Cardiac septum (tissue), 1 donor: ENCODE results near the gene GALNT16. TPM values are rescaled to one million over a fixed set of nuclear protein-coding genes. Genes with fewer than 3 reads are reported as not detected.
"Not testable (repeated sequence)": the region's sequence is repeated elsewhere in the genome, so short reads cannot be mapped to it uniquely, and the experiment has no call there.

Source experiments
- DNase-seq: peaks from one replicate; pipeline ENCODE4 v3.0.0-alpha.2; 2020; ENCODE audit warnings: low spot score
- intact Hi-C: fragments of 100-400 bp; cut with DNase I; formaldehyde crosslinking; loops from one replicate; pipeline ENCODE4 v1.14.0; 2022
- total RNA-seq: library from RNA; stranded (reverse); fragmentation: NEBNext Ultra II Directional; extraction: Animal tissue kit (Norgen Biotek cat#: 25700); gene quantifications from one replicate; pipeline ENCODE4 v1.2.1, GENCODE V29; 2021
- donor health status: DM: no; HTN: no; CAD: no.

Gene GALNT16
- total RNA-seq, 1 donor from 2014 or later, result 25.8 TPM

GRCh38 chr14:69280746-69281291 is 20.9 kb downstream of the GALNT16 start:
- peak; percentile 35 for DNase-seq
- intact Hi-C loops, result no loop called here

DNA sequence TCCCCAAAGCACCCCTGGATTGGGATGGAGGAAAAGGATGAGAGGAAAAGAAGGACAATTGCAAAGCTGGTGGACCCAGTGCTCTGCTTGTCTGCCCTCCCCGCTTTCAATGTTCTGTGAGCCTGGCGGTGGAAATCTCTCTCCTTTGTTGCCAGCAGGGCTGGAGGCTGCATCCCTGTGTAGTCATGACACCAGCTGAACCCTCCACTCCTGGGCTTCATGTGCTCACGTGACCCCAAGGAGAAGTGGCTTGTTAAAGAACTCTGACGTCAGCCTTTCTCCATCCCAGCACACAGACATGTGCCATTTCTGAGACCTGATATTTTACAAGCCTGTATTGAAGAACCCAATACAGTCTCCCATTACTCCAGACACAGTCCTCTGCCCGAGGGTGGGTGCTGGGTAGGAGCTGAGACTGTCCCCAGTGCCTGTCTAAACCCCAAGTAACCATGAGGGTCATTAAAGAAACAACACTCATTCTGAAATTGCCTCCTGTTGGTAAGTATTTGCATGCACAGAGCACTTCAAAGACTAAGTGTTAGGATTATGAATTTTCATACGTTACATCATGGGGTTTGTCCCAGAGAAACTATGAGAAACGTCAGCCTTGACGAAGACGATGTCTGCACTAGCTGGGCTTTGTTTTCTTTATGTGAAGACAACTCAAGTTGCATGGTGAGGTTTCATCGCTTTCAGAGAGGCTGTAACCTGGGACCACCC is 21.7 kb downstream of the GALNT16 start:
- peak; percentile 68 for DNase-seq
- intact Hi-C loops, result no loop called here

DNA sequence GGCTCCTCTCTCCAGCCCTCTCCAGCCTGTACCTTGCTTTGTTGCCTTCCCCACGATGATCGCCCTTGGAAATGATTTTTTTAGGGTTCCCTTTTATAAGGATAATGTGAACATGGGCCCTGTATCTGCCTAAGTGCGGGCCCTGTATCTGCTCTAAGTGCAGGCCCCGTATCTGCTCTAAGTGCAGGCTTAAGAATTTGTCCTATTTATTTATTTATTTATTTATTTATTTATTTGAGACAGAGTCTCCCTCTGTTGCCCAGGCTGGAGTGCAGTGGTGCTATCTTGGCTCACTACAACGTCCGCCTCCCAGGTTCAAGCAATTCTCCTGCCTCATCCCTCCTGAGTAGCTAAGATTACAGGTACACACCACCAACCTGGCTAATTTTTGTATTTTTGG is 22.5 kb downstream of the GALNT16 start:
- peak; percentile 15 for DNase-seq
- intact Hi-C loops, result no loop called here

DNA sequence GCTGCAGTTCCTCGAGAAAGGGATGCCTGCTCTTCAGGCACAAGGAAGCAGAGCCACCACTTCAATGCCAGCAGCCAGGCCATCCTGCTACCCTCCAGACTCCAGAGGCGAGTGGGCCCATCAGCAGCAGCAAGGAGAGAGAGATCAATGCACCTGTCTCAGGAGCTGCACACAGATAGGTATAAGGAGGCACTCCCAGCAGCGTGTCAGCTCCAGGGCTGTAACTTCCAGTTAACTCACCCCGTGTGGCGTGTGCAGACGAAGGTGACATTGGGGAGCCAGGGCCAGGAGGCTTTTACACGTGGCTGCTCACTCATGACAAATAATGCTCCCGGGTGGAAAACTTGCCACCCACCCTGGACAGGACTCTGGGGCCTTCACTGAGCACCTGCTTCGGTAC is 24.2 kb downstream of the GALNT16 start:
- DNase-seq, result peak; percentile 65
- intact Hi-C loops, result no loop called here

DNA sequence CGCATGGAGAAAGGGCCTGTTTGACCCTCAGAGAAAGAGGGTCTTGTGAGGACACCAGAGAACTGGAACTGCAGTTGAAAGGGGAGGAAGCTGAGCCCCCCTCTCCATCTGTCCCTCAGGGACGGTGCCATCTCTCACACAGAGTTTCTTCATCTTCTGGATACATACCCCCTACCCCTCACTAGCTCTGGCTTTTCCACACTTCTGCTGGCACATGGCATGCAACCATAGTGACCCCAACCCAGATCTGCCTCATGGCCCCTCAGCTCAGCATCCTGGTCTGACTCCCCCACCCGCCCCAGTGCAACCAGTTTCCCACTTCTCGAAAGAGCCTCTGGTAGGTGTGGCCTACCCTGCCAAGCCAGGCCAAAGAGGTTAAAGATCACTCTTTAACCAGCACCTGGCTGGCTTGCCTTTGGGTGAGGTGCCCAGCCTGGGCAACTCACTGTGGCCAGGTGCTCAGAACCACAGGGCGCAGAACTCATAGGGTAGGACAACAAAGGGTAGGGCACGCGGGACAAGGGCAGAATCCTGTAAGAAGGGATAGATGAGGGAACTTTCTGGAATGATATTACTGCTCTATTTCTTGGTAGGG is 25.8 kb downstream of the GALNT16 start:
- peak; percentile 64 for DNase-seq
- intact Hi-C loops, result loop anchor here (5.0 kb wide), 1 partner anchor 43 kb away; no protein-coding TSS in a partner anchor

DNA sequence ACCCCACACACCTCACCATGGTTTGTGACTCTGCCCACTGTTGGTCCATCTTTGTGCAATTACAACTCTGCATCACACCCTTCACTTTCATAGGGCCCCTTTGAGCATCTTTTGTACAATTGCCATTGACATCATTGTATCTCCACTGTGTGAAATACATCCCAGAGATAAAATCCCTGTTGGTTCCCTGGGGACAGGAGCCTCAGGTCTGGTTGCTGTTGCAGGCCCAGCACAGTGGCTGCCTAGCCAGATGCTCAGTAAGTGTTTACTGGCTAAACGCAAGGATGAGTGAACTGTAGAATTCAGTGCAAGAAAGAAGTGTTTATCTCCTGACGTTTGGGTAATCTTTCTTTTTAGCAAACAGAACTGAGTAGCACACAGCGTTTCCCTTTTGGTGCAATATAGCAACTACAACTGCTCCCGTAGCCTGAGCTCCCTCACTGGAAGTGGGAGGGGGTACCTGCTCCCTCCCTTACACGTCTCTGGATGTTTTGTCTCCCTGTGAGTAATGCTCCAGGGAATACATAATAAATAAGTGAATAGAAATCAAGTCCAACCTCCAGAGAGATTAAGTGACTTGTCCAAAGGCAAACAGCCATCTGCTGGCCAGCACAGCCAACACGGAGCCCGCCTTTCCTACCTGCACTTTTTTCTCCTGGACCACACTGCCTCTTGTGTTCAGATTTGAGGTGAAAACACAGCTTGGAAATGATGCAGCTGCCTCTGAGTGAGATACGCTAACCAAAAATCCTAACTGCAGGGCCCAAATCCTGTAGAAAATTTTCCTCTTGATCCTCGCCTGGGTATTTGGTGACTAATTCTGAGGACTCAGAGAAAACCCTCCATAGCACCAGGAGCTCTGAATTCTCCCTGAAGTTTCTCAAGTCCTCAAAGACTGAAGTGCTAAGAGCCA is 27.4 kb downstream of the GALNT16 start:
- peak; percentile 26 for DNase-seq
- intact Hi-C loops, result loop anchor here (5.0 kb wide), 1 partner anchor 45 kb away; no protein-coding TSS in a partner anchor

DNA sequence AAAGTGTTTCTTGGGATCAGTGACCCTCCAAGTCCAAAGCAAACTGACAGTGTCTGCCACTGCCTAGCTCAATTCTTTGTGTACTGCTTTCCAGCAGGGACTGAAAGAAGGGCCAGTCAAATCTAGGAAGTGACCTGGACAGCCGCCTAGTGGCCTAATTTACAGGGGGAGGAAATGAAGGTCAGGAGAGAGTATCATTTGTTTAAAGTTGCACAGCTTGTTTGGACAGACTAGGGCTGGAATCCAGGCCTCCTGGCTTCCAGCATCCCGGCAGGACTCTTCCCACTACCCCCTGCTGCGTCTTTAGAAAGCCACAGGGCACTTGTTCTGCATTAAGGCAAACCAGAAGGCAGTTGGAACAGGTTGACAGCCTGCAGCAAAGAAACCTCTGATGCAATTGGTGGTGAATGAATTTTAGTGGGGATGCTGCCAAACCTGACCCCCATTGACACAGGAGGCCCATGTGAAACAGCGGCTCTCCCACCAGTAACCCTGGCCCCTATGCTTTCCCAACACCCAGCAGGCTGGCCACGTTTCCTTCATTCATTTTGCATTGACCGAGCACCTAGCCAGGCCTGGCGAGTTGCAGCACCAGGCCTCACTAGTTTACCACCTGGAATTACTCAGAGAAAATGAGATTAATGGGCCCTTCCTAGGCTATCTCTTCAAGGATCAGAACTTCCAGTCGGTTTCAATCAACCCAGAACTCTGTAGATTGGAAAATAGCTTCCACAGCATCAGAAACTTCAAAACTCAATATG is 28.2 kb downstream of the GALNT16 start:
- intact Hi-C loops, result loop anchor here (5.0 kb wide), 1 partner anchor 46 kb away; no protein-coding TSS in a partner anchor

GRCh38 chr14:69288956-69289705 is 29.2 kb downstream of the GALNT16 start:
- peak; percentile 68 for DNase-seq
- intact Hi-C loops, result loop anchor here (5.0 kb wide), 1 partner anchor 47 kb away; no protein-coding TSS in a partner anchor

More for the DNA sequence above, 28.2 kb downstream of the GALNT16 start:
- DNase-seq, result peak; percentile 80

GRCh38 chr14:69289811-69290520 is 30.0 kb downstream of the GALNT16 start:
- intact Hi-C loops, result loop anchor here (5.0 kb wide), 1 partner anchor 48 kb away; no protein-coding TSS in a partner anchor
- DNase-seq, result peak; percentile 74

DNA sequence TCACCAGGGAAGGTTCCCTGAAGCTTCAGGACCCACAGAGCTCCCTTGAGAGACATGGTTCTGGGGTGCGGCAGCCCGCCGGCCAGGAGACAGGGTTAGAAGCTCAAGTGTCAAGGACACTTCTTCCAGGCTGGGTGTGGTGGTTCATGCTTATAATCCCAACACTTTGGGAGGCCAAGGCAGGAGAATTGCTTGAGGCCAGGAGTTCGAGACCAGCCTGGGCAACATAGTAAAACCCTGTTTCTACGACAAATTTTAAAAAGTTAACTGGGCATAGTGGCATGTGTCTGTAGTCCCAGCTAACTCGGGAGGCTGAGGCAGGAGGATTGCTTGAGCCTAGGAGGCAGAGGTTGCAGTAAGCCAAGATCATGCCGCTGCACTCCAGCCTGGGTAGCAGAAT is 30.9 kb downstream of the GALNT16 start:
- intact Hi-C loops, result not testable (repeated sequence)
- DNase-seq, result peak; percentile 41

DNA sequence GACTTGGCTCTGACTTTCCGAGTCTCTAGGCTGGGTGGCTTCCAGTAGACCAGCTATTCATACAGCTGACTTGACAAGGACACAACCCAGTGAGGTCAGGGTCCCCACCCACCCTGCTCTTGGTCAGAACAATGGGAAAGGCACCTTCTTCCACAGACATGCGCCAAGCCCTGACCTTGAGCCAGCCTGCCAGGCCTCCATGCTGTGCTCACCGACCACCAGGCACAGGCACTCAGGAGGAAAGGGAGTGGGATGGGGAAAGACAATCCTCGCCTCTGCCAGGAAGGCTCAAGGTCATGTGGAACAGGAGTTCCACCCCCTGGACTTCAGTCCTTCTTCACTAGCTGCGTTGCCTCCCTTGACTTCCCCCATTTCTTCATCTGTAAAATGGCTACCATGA is 31.4 kb downstream of the GALNT16 start:
- peak; percentile 62 for DNase-seq
- intact Hi-C loops, result no loop called here

DNA sequence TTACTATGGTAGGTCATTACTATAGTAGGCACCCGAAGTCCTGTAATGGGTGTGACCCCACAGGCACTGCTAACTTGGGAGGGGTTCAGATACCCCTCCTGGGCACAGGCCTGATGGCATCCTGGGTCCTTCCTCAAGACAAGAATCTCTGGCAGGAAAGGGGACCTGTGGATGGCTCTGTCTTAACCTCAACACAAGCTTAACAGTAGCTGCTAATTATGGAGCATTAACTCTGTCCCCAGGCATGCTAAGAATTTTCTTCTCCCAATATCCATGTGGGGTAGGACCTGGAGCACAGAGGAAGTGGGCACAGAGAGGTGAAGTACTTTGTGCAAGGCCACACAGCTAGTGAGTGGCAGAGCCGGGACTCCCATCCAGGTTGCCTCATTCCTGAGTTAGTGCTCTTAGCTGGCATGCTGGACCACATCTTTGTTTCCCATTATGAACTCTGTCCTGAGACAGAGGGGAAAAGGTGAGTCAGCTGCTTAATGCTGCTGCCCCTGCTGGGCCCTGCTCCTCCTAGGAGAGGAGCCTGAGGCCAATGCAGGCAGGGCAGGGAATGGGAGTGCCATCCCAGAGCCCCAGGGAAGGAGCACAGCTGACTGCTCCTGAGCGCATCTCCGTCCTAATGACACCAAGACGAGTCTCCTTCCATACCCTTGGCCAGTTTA is 32.1 kb downstream of the GALNT16 start:
- intact Hi-C loops, result no loop called here
- DNase-seq, result peak; percentile 63

DNA sequence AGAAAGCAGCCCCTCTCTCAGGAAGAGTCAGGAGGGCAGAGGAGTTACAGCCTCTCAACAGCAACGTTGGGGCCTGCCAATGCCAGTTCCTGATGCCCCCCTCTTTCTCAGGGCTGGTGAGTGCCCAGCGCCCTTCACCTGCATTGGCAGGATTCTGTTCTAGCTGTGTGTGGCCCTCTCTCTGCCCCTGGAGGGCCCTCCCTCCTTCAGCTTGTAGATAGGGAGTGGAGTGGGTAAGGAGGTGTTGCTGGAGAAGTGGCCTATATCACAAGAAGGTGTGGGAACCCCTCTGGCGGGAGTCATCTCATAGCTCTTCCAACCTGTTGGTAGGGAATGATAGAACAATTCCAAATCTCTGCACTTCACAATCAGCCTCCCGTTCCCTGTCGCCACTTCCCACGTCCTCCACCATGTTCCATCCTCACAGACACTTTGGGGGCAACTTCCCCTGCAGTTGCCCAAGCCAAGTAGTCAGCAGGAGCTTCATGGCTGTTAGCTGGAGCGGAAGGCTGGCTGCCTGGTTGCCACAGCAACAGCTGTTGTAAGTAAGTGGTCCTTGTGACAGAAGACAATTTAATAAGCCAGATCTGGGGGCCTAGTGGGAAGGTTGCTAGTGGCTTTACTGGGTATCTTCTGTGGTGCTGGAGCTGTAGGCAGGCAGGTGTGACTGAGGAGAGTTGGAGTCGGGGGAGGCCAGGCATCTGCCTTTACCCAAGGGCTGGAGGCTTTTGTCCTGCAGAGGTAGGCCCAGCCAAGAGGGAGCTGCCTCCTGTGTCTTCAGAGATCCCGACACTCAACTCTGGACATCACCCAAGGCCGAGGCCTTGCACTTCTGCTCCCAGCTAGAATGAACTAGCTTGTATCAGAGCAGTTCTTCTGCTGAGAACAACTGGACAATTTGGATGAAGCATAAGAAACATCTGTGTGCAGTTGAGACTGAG is 38.4 kb downstream of the GALNT16 start:
- peak; percentile 71 for DNase-seq
- intact Hi-C loops, result no loop called here

DNA sequence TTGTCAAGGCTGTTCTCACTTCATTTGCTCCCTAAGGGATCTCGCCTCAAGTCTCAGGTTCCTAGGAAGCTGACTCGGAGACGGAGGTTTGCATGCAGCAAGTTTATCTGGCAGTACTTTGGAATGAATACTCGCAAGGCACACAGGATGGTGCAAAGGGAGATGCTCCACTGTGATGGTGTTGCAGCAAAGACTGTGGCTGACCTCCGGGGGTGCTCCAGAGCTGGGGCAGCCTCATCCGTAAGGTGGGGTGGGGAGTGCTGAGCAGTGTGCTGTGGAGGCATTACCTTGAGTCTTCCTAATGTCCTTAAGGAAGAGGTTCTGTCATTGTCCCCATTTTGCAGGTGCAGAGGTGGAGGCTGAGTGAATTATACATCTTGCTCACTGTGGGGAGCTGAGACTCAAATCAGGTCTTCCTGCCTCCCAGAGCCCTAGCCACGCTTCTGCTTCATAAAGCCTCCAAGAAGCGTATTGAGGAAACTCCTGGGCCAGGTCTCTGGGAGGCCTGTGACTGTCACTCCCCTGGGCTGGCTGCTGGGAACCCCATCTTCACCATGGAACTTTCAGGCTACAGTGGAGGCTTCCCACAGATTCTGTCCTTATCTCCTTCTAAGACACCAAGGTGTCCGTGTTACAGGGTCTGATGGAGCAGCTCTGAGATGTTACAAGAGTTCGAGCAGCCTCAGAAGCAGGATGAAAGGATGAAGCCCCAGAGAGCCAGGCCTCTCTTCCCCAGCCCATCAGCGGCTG is 39.5 kb downstream of the GALNT16 start:
- intact Hi-C loops, result no loop called here
- peak; percentile 58 for DNase-seq

GRCh38 chr14:69300601-69301221 is 40.8 kb downstream of the GALNT16 start:
- intact Hi-C loops, result no loop called here

More at GRCh38 chr14:69300601-69301221, 40.8 kb downstream of the GALNT16 start:
- DNase-seq, result peak; percentile 22
